Ishikawa (cell line): ENCODE measurements around the gene MEF2B.

Experiments used
- CEBPB ChIP-seq: IDR thresholded peaks from 2 replicates; pipeline ENCODE4 v1.6.1; 2012
- CREB1 ChIP-seq: IDR thresholded peaks from 2 replicates; pipeline ENCODE4 v1.6.1; 2012; ENCODE audit warnings: low read depth
- EGR1 ChIP-seq: IDR thresholded peaks from 2 replicates; pipeline ENCODE4 v1.6.1; 2012
- EP300 ChIP-seq: IDR thresholded peaks from 2 replicates; pipeline ENCODE4 v1.6.1; 2012; ENCODE audit warnings: borderline replicate concordance
- FOXM1 ChIP-seq: IDR thresholded peaks from 2 replicates; pipeline ENCODE4 v1.6.1; 2012; ENCODE audit warnings: low read depth, borderline replicate concordance
- MAX ChIP-seq: IDR thresholded peaks from 2 replicates; pipeline ENCODE4 v1.6.1; 2012
- NFIC ChIP-seq: IDR thresholded peaks from 2 replicates; pipeline ENCODE4 v1.6.1; 2012
- RAD21 ChIP-seq: IDR thresholded peaks from 2 replicates; pipeline ENCODE4 v1.6.1; 2012; ENCODE audit warnings: low read depth
- REST ChIP-seq: IDR thresholded peaks from 2 replicates; pipeline ENCODE4 v1.6.1; 2012; ENCODE audit warnings: low read depth, mild to moderate bottlenecking
- TAF1 ChIP-seq: IDR thresholded peaks from 2 replicates; pipeline ENCODE4 v1.6.1; 2012; ENCODE audit warnings: low read depth, mild to moderate bottlenecking
- TCF12 ChIP-seq: IDR thresholded peaks from 2 replicates; pipeline ENCODE4 v1.6.1; 2012; ENCODE audit warnings: low read depth
- TEAD4 ChIP-seq: IDR thresholded peaks from 2 replicates; pipeline ENCODE4 v1.6.1; 2012
- YY1 ChIP-seq: IDR thresholded peaks from 2 replicates; pipeline ENCODE4 v1.6.1; 2012; ENCODE audit warnings: low read depth
- ZBTB7A ChIP-seq: IDR thresholded peaks from 2 replicates; pipeline ENCODE4 v1.6.1; 2012; ENCODE audit warnings: low read depth
- TF ChIP-seq, protein P1 (sequence below): IDR thresholded peaks from 2 replicates; pipeline ENCODE4 v1.6.1; 2012

The MEF2B gene

DNA sequence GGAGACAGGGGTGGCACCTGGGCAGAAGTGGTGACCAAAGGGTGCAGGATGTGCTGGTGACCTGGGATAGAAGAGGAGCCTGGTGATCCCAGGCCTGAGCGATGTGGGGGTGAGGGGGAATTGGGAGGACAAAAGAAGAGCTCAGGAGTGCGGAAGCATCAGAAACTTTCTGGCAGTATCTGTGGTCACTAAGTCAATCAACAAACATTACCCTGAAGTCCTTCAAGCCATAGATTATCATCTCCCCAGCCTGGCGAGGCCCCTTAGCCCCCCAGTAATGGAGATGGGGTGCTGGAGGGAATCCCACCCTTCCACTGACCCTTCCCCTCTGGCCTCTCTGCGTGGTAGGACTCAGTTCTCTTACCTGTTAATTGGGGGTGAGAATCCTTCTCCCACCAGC, 10.5 kb downstream of the MEF2B start:
- TF ChIP-seq FOXM1, result no peak
- no peak for TF ChIP-seq YY1
- no peak for TF ChIP-seq CREB1
- no peak for TF ChIP-seq TEAD4
- no peak for TF ChIP-seq REST
- TF ChIP-seq, protein P1, sequence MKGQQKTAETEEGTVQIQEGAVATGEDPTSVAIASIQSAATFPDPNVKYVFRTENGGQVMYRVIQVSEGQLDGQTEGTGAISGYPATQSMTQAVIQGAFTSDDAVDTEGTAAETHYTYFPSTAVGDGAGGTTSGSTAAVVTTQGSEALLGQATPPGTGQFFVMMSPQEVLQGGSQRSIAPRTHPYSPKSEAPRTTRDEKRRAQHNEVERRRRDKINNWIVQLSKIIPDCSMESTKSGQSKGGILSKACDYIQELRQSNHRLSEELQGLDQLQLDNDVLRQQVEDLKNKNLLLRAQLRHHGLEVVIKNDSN, result no peak
- TF ChIP-seq EGR1, result no peak
- no peak for TF ChIP-seq RAD21
- no peak for TF ChIP-seq MAX
- no peak for TF ChIP-seq EP300
- TF ChIP-seq TCF12, result no peak
- TF ChIP-seq ZBTB7A, result no peak
- no peak for TF ChIP-seq CEBPB
- no peak for TF ChIP-seq TAF1
- no peak for TF ChIP-seq NFIC

DNA sequence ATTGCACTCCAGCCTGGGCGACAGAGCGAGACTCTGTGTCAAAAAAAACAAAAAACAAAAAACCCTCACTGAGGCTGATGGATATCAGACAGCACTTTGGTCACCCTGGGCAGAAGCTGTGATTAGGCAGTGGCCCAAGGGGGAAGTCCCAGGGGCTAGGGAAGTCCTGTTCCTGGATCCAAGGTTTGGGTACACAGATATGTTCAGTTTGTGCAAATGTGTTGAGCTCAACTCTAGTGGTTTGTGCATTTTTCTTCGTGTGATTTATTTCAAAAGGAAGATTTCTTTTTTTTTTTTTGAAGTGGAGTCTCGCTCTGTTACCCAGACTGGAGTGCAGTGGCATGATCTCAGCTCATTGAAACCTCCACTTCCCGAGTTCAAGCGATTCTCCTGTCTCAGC, 12.3 kb downstream of the MEF2B start:
- TF ChIP-seq RAD21, result no peak
- no peak for TF ChIP-seq CEBPB
- no peak for TF ChIP-seq YY1
- TF ChIP-seq FOXM1, result no peak
- TF ChIP-seq, protein P1, result no peak
- TF ChIP-seq EGR1, result no peak
- no peak for TF ChIP-seq TAF1
- TF ChIP-seq EP300, result no peak
- TF ChIP-seq TEAD4, result no peak
- no peak for TF ChIP-seq CREB1
- TF ChIP-seq ZBTB7A, result no peak
- TF ChIP-seq REST, result no peak
- no peak for TF ChIP-seq NFIC

DNA sequence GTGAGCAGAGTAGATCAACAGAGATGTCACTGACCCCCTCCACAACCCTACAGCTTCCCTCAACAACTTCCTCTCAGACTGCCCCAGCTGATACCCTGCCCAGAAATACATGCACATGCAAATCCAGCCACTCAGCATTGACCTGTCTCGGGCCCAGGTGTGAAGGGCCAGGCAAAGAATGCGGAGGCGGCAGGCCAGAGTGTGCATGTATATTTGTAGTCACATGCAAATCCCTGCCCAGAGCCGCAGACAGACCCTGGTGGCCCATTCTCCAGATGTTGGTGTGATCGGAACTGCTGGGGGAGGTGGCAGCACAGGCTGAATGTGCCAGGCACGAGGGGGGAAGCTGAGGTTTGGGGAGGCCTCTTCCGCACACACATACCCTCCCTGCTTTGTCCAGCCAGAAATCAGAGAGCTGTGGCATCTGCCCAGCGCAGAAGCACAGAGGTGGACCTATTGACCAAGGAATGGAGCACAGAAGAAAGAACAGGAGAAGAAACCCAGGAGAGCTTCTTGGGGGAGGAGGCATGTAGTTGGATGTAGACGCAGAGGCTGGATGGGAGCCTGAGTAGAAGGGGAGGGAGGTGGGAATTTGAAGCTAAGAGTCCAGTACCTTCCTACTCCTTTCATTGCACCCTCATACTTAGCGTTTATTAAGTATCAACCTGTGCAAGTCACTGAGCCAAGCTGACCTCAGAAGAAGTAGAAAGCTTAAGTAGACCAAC, 14.4 kb downstream of the MEF2B start:
- TF ChIP-seq ZBTB7A (no peak), YY1 (no peak), CEBPB (no peak), EGR1 (no peak)

DNA sequence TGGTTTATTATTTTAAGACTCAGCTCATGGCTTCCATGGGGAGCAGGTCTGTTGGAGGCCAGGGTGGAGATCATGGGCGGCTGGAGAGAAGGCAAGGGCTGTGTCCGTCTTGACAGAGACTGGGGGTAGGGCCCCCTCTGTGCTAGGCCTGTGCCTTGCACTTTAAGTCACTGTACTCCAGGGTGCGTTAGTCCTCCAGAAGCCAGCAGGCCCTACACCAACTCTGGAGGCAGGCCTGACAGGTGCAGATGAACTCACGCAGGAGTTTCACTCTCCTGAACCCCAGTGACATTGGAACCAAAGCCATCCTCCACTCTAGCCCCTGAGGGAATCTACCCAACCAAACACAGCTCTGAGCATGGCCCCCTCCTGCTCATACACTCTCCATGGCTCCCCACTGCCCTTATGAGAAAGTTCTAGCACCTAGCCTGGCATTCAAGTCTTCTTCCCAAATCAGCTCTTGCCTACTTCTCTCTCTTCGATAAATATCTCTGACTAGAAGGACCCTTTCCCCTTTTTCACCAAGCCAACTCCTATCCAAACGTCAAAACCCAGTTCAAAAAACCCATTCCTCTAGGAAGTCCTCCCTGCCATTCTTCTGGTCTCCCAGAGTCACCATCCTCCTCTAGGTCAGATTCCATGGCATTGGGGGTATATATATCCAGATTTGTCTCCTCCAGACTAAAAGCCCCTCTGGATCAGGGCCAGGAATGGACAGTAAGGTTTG, 15.1 kb downstream of the MEF2B start:
- no peak for TF ChIP-seq MAX
- TF ChIP-seq CEBPB, result no peak
- TF ChIP-seq RAD21, result no peak
- TF ChIP-seq EGR1, result no peak
- TF ChIP-seq ZBTB7A, result no peak

- TF ChIP-seq CREB1 (no peak), RAD21 (no peak), NFIC (no peak)
These were observed 17.2 kb downstream of the MEF2B start for GRCh38 chr19:19152668-19153384.

DNA sequence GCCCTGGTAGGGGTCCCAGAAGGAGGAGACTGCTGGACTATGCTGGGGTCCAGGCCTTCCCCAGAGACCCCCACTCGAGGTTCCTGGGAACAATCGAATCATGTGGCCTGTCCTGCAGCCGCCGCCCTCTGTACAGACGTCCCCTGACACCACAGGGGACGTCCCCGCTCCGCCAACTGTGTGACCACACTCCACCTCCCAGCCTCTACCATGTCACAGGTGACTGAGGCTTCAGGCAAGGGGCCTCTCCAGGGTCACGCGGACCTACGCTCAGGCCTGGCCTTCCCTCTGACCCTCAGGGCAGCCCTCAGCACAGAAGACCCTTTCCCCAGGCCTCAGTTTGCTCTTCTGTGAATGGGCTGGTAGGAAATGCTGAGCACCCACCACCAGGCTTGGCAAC, 18.6 kb downstream of the MEF2B start:
- no peak for TF ChIP-seq RAD21
- no peak for TF ChIP-seq ZBTB7A
- TF ChIP-seq TAF1, result no peak
- no peak for TF ChIP-seq CREB1
- TF ChIP-seq TCF12, result no peak
- no peak for TF ChIP-seq EGR1
- no peak for TF ChIP-seq MAX
- TF ChIP-seq REST, result no peak
- TF ChIP-seq TEAD4, result no peak
- TF ChIP-seq FOXM1, result no peak
- TF ChIP-seq YY1, result no peak
- TF ChIP-seq CEBPB, result no peak
- TF ChIP-seq NFIC, result no peak
- TF ChIP-seq, protein P1, result no peak
- no peak for TF ChIP-seq EP300
